HepG2 (cell line): ENCODE results near the gene CEP76. TPM values are rescaled to one million over a fixed set of nuclear protein-coding genes. Genes with fewer than 3 reads are reported as not detected.

Experiments used
- ATAC-seq: fragments of 200-7000 bp; cut with Tn5 transposase; 3 replicates; pipeline ENCODE4 v1.9.1; 2020; ENCODE audit warnings: mild to moderate bottlenecking, moderate library complexity
- BruUV-seq: library from RNA; stranded (reverse); fragments of 400-500 nt; replicated peaks from 2 replicates; lab custom pipeline; 2021; lab: Mats Ljungman, UMichigan
- CTCF ChIA-PET: fragments of 300-600 bp; formaldehyde crosslinking; extraction: SDS; loops from one replicate; lab custom pipeline; 2021; ENCODE audit warnings: low total read pairs, inconsistent platforms, low intra/inter-chr PET ratio; lab: Yijun Ruan, JAX
- POLR2A ChIA-PET: fragments of 350-600 bp; sonication (Branson Sonifier 250); formaldehyde crosslinking; loops from one replicate; lab custom pipeline; 2020; ENCODE audit warnings: antibody characterized with exemption, inconsistent platforms; lab: Yijun Ruan, JAX
- DNase-seq: peaks from one replicate; pipeline ENCODE4 v3.0.0-alpha.2; 2015; ENCODE audit warnings: low spot score
- FAIRE-seq: peaks from 3 replicates; lab custom pipeline; 2011; peaks lifted over from hg19 to GRCh38; lab: Jason Lieb, UNC
- H2AFZ ChIP-seq: one replicate; pipeline ENCODE4 v1.6.1; 2011; ENCODE audit warnings: low read length, inconsistent platforms
- H3K27ac ChIP-seq: fragments of 300-600 bp; 3 replicates; pipeline ENCODE4 v1.8.0; 2011; ENCODE audit warnings: mixed run types, mild to moderate bottlenecking, mixed read lengths, low read length, inconsistent platforms; ENCODE audit not compliant: insufficient read depth; ENCODE audit errors: extremely low read length
- H3K27me3 ChIP-seq, 2 experiments: fragments of 200-600 bp in 1 of 2; 2 replicates in 1 of 2; 3 replicates in 1 of 2; pipeline versions ENCODE4 v1.6.0 to v1.8.0; 2011; ENCODE audit warnings: low read length in 2 of 2, mild to moderate bottlenecking in 2 of 2, moderate library complexity in 2 of 2, inconsistent platforms in 1 of 2; ENCODE audit not compliant: insufficient read depth in 2 of 2, control insufficient read depth in 1 of 2
- H3K36me3 ChIP-seq, 2 experiments: fragments of 200-600 bp in 1 of 2; replicated peaks in 1 of 2; 2 replicates in 1 of 2; 3 replicates in 1 of 2; pipeline versions ENCODE4 v1.5.1 to v1.8.0; 2011; ENCODE audit warnings: low read length in 2 of 2, inconsistent platforms in 1 of 2; ENCODE audit not compliant: insufficient read depth in 2 of 2, control insufficient read depth in 1 of 2
- H3K4me1 ChIP-seq: 2 replicates; pipeline ENCODE4 v1.5.1; 2012; ENCODE audit warnings: low read length, inconsistent platforms; ENCODE audit not compliant: insufficient read depth
- H3K4me2 ChIP-seq: 2 replicates; pipeline ENCODE4 v1.6.0; 2011; ENCODE audit warnings: low read depth, low read length, inconsistent platforms
- H3K4me3 ChIP-seq, 3 experiments: fragments of 200-600 bp in 1 of 3; sonication (generic), shearing (Covaris generic) in 1 of 3; replicated peaks in 1 of 3; 2 replicates each; pipeline ENCODE4 v1.5.1; 2011 to 2016; ENCODE audit warnings: low read length in 3 of 3, inconsistent platforms in 2 of 3, low read depth in 2 of 3, mild to moderate bottlenecking in 2 of 3, control low read depth in 1 of 3, mixed read lengths in 1 of 3; ENCODE audit not compliant: insufficient read depth in 1 of 3
- H3K79me2 ChIP-seq: one replicate; pipeline ENCODE4 v1.6.1; 2011; ENCODE audit warnings: low read length, inconsistent platforms; ENCODE audit not compliant: insufficient read depth
- H3K9ac ChIP-seq: 2 replicates; pipeline ENCODE4 v1.6.0; 2011; ENCODE audit warnings: mild to moderate bottlenecking, low read depth, low read length, inconsistent platforms; ENCODE audit not compliant: insufficient read depth
- H3K9me3 ChIP-seq: 2 replicates; pipeline ENCODE4 v1.5.1; 2012; ENCODE audit warnings: mild to moderate bottlenecking, low read length
- H4K20me1 ChIP-seq: 2 replicates; pipeline ENCODE4 v1.6.0; 2011; ENCODE audit warnings: inconsistent platforms, mild to moderate bottlenecking, low read length, moderate library complexity; ENCODE audit not compliant: insufficient read depth
- ATF2 ChIP-seq: sonication (generic); formaldehyde crosslinking; IDR thresholded peaks from 2 replicates; pipeline ENCODE4 v1.4.0; 2020; ENCODE audit warnings: missing genetic modification reagents
- ELF4 ChIP-seq: sonication (generic); formaldehyde crosslinking; IDR thresholded peaks from 2 replicates; pipeline ENCODE4 v1.5.0; 2020; ENCODE audit warnings: missing genetic modification reagents, mild to moderate bottlenecking, moderate library complexity, borderline replicate concordance
- GABPA ChIP-seq, 2 experiments: IDR thresholded peaks; 2 replicates each; pipeline ENCODE4 v1.6.1; 2011 to 2016; ENCODE audit warnings: low read depth in 2 of 2, low read length in 1 of 2, missing biosample characterization in 1 of 2, missing genetic modification characterization in 1 of 2
- GZF1 ChIP-seq: sonication (generic); formaldehyde crosslinking; IDR thresholded peaks from 2 replicates; pipeline ENCODE4 v1.5.1; 2020; ENCODE audit warnings: mild to moderate bottlenecking, missing genetic modification reagents
- MEIS1 ChIP-seq: sonication (generic); formaldehyde crosslinking; IDR thresholded peaks from 2 replicates; pipeline ENCODE4 v1.9.0; 2021; ENCODE audit warnings: mild to moderate bottlenecking, missing genetic modification reagents, moderate library complexity, borderline replicate concordance
- NFE2 ChIP-seq: sonication (generic); formaldehyde crosslinking; IDR thresholded peaks from 2 replicates; pipeline ENCODE4 v1.4.0; 2020; ENCODE audit warnings: missing genetic modification reagents
- PITX1 ChIP-seq: sonication (generic); formaldehyde crosslinking; IDR thresholded peaks from 2 replicates; pipeline ENCODE4 v1.5.1; 2020; ENCODE audit warnings: mild to moderate bottlenecking, missing genetic modification reagents
- SP4 ChIP-seq: sonication (generic); formaldehyde crosslinking; IDR thresholded peaks from 2 replicates; pipeline ENCODE4 v1.8.1; 2023; ENCODE audit warnings: mild to moderate bottlenecking, missing genetic modification reagents
- TFDP2 ChIP-seq: sonication (generic); formaldehyde crosslinking; IDR thresholded peaks from 2 replicates; pipeline ENCODE4 v1.4.0; 2020; ENCODE audit warnings: missing genetic modification reagents
- ZFP90 ChIP-seq: sonication (generic); formaldehyde crosslinking; IDR thresholded peaks from 2 replicates; pipeline ENCODE4 v1.8.0; 2022; ENCODE audit warnings: missing genetic modification reagents, mild to moderate bottlenecking, inconsistent platforms, borderline replicate concordance
- ZKSCAN5 ChIP-seq: sonication (generic); formaldehyde crosslinking; IDR thresholded peaks from 2 replicates; pipeline ENCODE4 v1.5.1; 2020; ENCODE audit warnings: mild to moderate bottlenecking, missing genetic modification reagents
- ZNF33B ChIP-seq: sonication (generic); formaldehyde crosslinking; IDR thresholded peaks from 2 replicates; pipeline ENCODE4 v1.5.1; 2020; ENCODE audit warnings: mild to moderate bottlenecking, missing genetic modification reagents
- ZNF609 ChIP-seq: sonication (generic); formaldehyde crosslinking; IDR thresholded peaks from 2 replicates; pipeline ENCODE4 v1.4.0; 2020; ENCODE audit warnings: mild to moderate bottlenecking, missing genetic modification reagents, borderline replicate concordance
- ZNF691 ChIP-seq: sonication (generic); formaldehyde crosslinking; IDR thresholded peaks from 2 replicates; pipeline ENCODE4 v1.4.0; 2020; ENCODE audit warnings: missing genetic modification reagents, low read depth, mild to moderate bottlenecking, borderline replicate concordance
- ZNF768 ChIP-seq: sonication (generic); formaldehyde crosslinking; IDR thresholded peaks from 2 replicates; pipeline ENCODE4 v1.4.0; 2020; ENCODE audit warnings: missing genetic modification reagents
- ZNF83 ChIP-seq: sonication (generic); formaldehyde crosslinking; IDR thresholded peaks from 2 replicates; pipeline ENCODE4 v1.4.0; 2020; ENCODE audit warnings: missing genetic modification reagents, mild to moderate bottlenecking, borderline replicate concordance
- WGBS: methylation state at CpG from one replicate; pipeline ENCODE4 v1.1.6; 2017; ENCODE audit warnings: low lambda C conversion rate; 5-methylcytosine and 5-hydroxymethylcytosine counted together
- in situ Hi-C: cut with HindIII; loops from 2 replicates; pipeline ENCODE4 v1.10.0; 2017; ENCODE audit warnings: low pct_unique_long_range_greater_than_20kb; ENCODE audit not compliant: extremely low pct_ligation_motif_present
- intact Hi-C: fragments of 100-400 bp; cut with micrococcal nuclease; formaldehyde crosslinking; loops from one replicate; pipeline ENCODE4 v1.10.0; 2022; ENCODE audit not compliant: unreplicated experiment
- polyA plus RNA-seq, 8 experiments: library from polyadenylated mRNA; depleted of rRNA in 3 of 8; stranded (reverse) in 7 of 8; unstranded in 1 of 8; fragments of >200 nt; fragmentation: Illumina TruSeq in 4 of 8; extraction: Trizol in 4 of 8; gene quantifications; 2 replicates each; pipeline versions ENCODE4 v1.2.1 to v1.2.3, GENCODE V29; 2011 to 2016; ENCODE audit warnings: low read depth in 4 of 8, missing spikeins in 1 of 8, mixed read lengths in 1 of 8; ENCODE audit not compliant: insufficient read depth in 1 of 8
- total RNA-seq, 5 experiments: library from RNA; depleted of rRNA; stranded (reverse); fragments of >200 nt; fragmentation: Illumina TruSeq; extraction: Trizol; gene quantifications; 2 replicates each; pipeline ENCODE4 v1.2.3, GENCODE V29; 2016; ENCODE audit warnings: low read depth in 1 of 5

CEP76 gene
- total and polyA plus RNA-seq, 2 of the 13 experiments (the other 11 are each of a cell fraction or from before 2014, with no cell fraction given): 13.9 to 15.1 TPM

GRCh38 chr18:12745095-12745795 lies 42.7 kb upstream of the CEP76 start:
- no peaks in the 10 kb centered on the region for H4K20me1 ChIP-seq
- no peak overlapping the region for H3K27ac ChIP-seq
- H3K4me1 ChIP-seq: peaks cover 37% of the 10 kb centered on the region
- no peaks in the 10 kb centered on the region for H3K9me3 ChIP-seq
- BruUV-seq: no TSS peak
- no peak overlapping the region; the same call in 1 of the 2 replicates for H3K4me2 ChIP-seq
- H3K9ac ChIP-seq: no peak overlapping the region
- ChIA-PET POLR2A (no interaction called here), CTCF (no interaction called here)
- no peak overlapping the region for H3K4me3 ChIP-seq
- FAIRE-seq (no peak), ATAC-seq (no peak), DNase-seq (no peak)
- H2AFZ ChIP-seq: no peak overlapping the region
- in situ Hi-C loops: no loop called here
- intact Hi-C loops: no loop called here
- no peaks in the 10 kb centered on the region for H3K27me3 ChIP-seq
- TF ChIP-seq ATF2 (CRISPR knock-in tag) (no peak), ZKSCAN5 (no peak), GABPA (IDR thresholded peaks at IDR 0.05; ENCODE audit: low read depth, low read length) (no peak), GABPA (CRISPR knock-in tag; IDR thresholded peaks at IDR 0.05; ENCODE audit: low read depth) (no peak), SP4 (CRISPR knock-in tag) (no peak), MEIS1 (CRISPR knock-in tag) (no peak), PITX1 (CRISPR knock-in tag) (no peak), TFDP2 (CRISPR knock-in tag) (no peak), ZFP90 (CRISPR knock-in tag) (no peak), GZF1 (CRISPR knock-in tag) (no peak), ZNF83 (CRISPR knock-in tag) (no peak), ZNF609 (no peak), ELF4 (CRISPR knock-in tag) (no peak), ZNF768 (no peak), ZNF33B (no peak), ZNF691 (CRISPR knock-in tag) (no peak), NFE2 (CRISPR knock-in tag) (no peak)
- H3K36me3 ChIP-seq: no peaks in the 10 kb centered on the region
- H3K79me2 ChIP-seq: no peaks in the 10 kb centered on the region
- WGBS: 64% methylated on average over 7 of the region's 7 CpGs
